HepG2 (cell line): Measurements from ENCODE around the gene PUM1. TPM values are rescaled to one million over a fixed set of nuclear protein-coding genes. Genes with fewer than 3 reads are reported as not detected.

ENCODE experiments used
- ATAC-seq: fragments of 200-7000 bp; cut with Tn5 transposase; 3 replicates; pipeline ENCODE4 v1.9.1; 2020; ENCODE audit warnings: mild to moderate bottlenecking, moderate library complexity
- BruUV-seq: library from RNA; stranded (reverse); fragments of 400-500 nt; replicated peaks from 2 replicates; lab custom pipeline; 2021; lab: Mats Ljungman, UMichigan
- CTCF ChIA-PET: fragments of 300-600 bp; formaldehyde crosslinking; extraction: SDS; loops from one replicate; lab custom pipeline; 2021; ENCODE audit warnings: low total read pairs, inconsistent platforms, low intra/inter-chr PET ratio; lab: Yijun Ruan, JAX
- POLR2A ChIA-PET: fragments of 350-600 bp; sonication (Branson Sonifier 250); formaldehyde crosslinking; loops from one replicate; lab custom pipeline; 2020; ENCODE audit warnings: antibody characterized with exemption, inconsistent platforms; lab: Yijun Ruan, JAX
- DNase-seq: peaks from one replicate; pipeline ENCODE4 v3.0.0-alpha.2; 2015; ENCODE audit warnings: low spot score
- FAIRE-seq: peaks from 3 replicates; lab custom pipeline; 2011; peaks lifted over from hg19 to GRCh38; lab: Jason Lieb, UNC
- H2AFZ ChIP-seq: one replicate; pipeline ENCODE4 v1.6.1; 2011; ENCODE audit warnings: low read length, inconsistent platforms
- H3K27ac ChIP-seq: fragments of 300-600 bp; 3 replicates; pipeline ENCODE4 v1.8.0; 2011; ENCODE audit warnings: mixed run types, mild to moderate bottlenecking, mixed read lengths, low read length, inconsistent platforms; ENCODE audit not compliant: insufficient read depth; ENCODE audit errors: extremely low read length
- H3K27me3 ChIP-seq, 2 experiments: fragments of 200-600 bp in 1 of 2; 2 replicates in 1 of 2; 3 replicates in 1 of 2; pipeline versions ENCODE4 v1.6.0 to v1.8.0; 2011; ENCODE audit warnings: low read length in 2 of 2, mild to moderate bottlenecking in 2 of 2, moderate library complexity in 2 of 2, inconsistent platforms in 1 of 2; ENCODE audit not compliant: insufficient read depth in 2 of 2, control insufficient read depth in 1 of 2
- H3K36me3 ChIP-seq, 2 experiments: fragments of 200-600 bp in 1 of 2; replicated peaks in 1 of 2; 2 replicates in 1 of 2; 3 replicates in 1 of 2; pipeline versions ENCODE4 v1.5.1 to v1.8.0; 2011; ENCODE audit warnings: low read length in 2 of 2, inconsistent platforms in 1 of 2; ENCODE audit not compliant: insufficient read depth in 2 of 2, control insufficient read depth in 1 of 2
- H3K4me1 ChIP-seq: 2 replicates; pipeline ENCODE4 v1.5.1; 2012; ENCODE audit warnings: low read length, inconsistent platforms; ENCODE audit not compliant: insufficient read depth
- H3K4me2 ChIP-seq: 2 replicates; pipeline ENCODE4 v1.6.0; 2011; ENCODE audit warnings: low read depth, low read length, inconsistent platforms
- H3K4me3 ChIP-seq, 3 experiments: fragments of 200-600 bp in 1 of 3; sonication (generic), shearing (Covaris generic) in 1 of 3; replicated peaks in 1 of 3; 2 replicates each; pipeline ENCODE4 v1.5.1; 2011 to 2016; ENCODE audit warnings: low read length in 3 of 3, inconsistent platforms in 2 of 3, low read depth in 2 of 3, mild to moderate bottlenecking in 2 of 3, control low read depth in 1 of 3, mixed read lengths in 1 of 3; ENCODE audit not compliant: insufficient read depth in 1 of 3
- H3K79me2 ChIP-seq: one replicate; pipeline ENCODE4 v1.6.1; 2011; ENCODE audit warnings: low read length, inconsistent platforms; ENCODE audit not compliant: insufficient read depth
- H3K9ac ChIP-seq: 2 replicates; pipeline ENCODE4 v1.6.0; 2011; ENCODE audit warnings: mild to moderate bottlenecking, low read depth, low read length, inconsistent platforms; ENCODE audit not compliant: insufficient read depth
- H3K9me3 ChIP-seq: 2 replicates; pipeline ENCODE4 v1.5.1; 2012; ENCODE audit warnings: mild to moderate bottlenecking, low read length
- H4K20me1 ChIP-seq: 2 replicates; pipeline ENCODE4 v1.6.0; 2011; ENCODE audit warnings: inconsistent platforms, mild to moderate bottlenecking, low read length, moderate library complexity; ENCODE audit not compliant: insufficient read depth
- BRF2 ChIP-seq: sonication (generic); formaldehyde crosslinking; IDR thresholded peaks from 2 replicates; pipeline ENCODE4 v1.8.1; 2022; ENCODE audit warnings: mild to moderate bottlenecking, missing genetic modification reagents
- CENPT ChIP-seq: sonication (generic); formaldehyde crosslinking; IDR thresholded peaks from 2 replicates; pipeline ENCODE4 v1.8.0; 2022; ENCODE audit warnings: low read depth, mild to moderate bottlenecking, moderate library complexity, missing genetic modification reagents
- HCFC1 ChIP-seq: fragments of 150-350 bp; IDR thresholded peaks from 2 replicates; pipeline ENCODE4 v1.6.1; 2014; ENCODE audit warnings: low read depth, low read length
- MYNN ChIP-seq: sonication (generic); formaldehyde crosslinking; IDR thresholded peaks from 2 replicates; pipeline ENCODE4 v1.4.0; 2020; ENCODE audit warnings: mild to moderate bottlenecking, low read depth, missing genetic modification reagents
- PTBP1 ChIP-seq: fragments of 200-400 bp; formaldehyde crosslinking; IDR thresholded peaks from 2 replicates; pipeline ENCODE4 v1.6.1; 2018; ENCODE audit warnings: low read length, low read depth; ENCODE audit not compliant: poor library complexity, severe bottlenecking
- SSRP1 ChIP-seq: IDR thresholded peaks from 2 replicates; pipeline ENCODE4 v1.6.1; 2016; ENCODE audit warnings: control low read depth
- ZFYVE20 ChIP-seq: sonication (generic); formaldehyde crosslinking; IDR thresholded peaks from 2 replicates; pipeline ENCODE4 v1.8.0; 2023; ENCODE audit warnings: low read depth, mild to moderate bottlenecking, moderate library complexity, missing genetic modification reagents, borderline replicate concordance
- WGBS: methylation state at CpG from one replicate; pipeline ENCODE4 v1.1.6; 2017; ENCODE audit warnings: low lambda C conversion rate; 5-methylcytosine and 5-hydroxymethylcytosine counted together
- in situ Hi-C: cut with HindIII; loops from 2 replicates; pipeline ENCODE4 v1.10.0; 2017; ENCODE audit warnings: low pct_unique_long_range_greater_than_20kb; ENCODE audit not compliant: extremely low pct_ligation_motif_present
- intact Hi-C: fragments of 100-400 bp; cut with micrococcal nuclease; formaldehyde crosslinking; loops from one replicate; pipeline ENCODE4 v1.10.0; 2022; ENCODE audit not compliant: unreplicated experiment
- polyA plus RNA-seq, 8 experiments: library from polyadenylated mRNA; depleted of rRNA in 3 of 8; stranded (reverse) in 7 of 8; unstranded in 1 of 8; fragments of >200 nt; fragmentation: Illumina TruSeq in 4 of 8; extraction: Trizol in 4 of 8; gene quantifications; 2 replicates each; pipeline versions ENCODE4 v1.2.1 to v1.2.3, GENCODE V29; 2011 to 2016; ENCODE audit warnings: low read depth in 4 of 8, missing spikeins in 1 of 8, mixed read lengths in 1 of 8; ENCODE audit not compliant: insufficient read depth in 1 of 8
- total RNA-seq, 5 experiments: library from RNA; depleted of rRNA; stranded (reverse); fragments of >200 nt; fragmentation: Illumina TruSeq; extraction: Trizol; gene quantifications; 2 replicates each; pipeline ENCODE4 v1.2.3, GENCODE V29; 2016; ENCODE audit warnings: low read depth in 1 of 5
- TF ChIP-seq, protein P1 (sequence below): sonication (generic); formaldehyde crosslinking; IDR thresholded peaks from 2 replicates; pipeline ENCODE4 v1.4.0; 2020; ENCODE audit warnings: missing genetic modification reagents

Gene PUM1
- total and polyA plus RNA-seq, 2 of the 13 experiments (the other 11 are each of a cell fraction or from before 2014, with no cell fraction given): 64.7 to 91.0 TPM

GRCh38 chr1:30899577-30900389, 165.7 kb downstream of the PUM1 start (continued):
- TF ChIP-seq, protein P1, sequence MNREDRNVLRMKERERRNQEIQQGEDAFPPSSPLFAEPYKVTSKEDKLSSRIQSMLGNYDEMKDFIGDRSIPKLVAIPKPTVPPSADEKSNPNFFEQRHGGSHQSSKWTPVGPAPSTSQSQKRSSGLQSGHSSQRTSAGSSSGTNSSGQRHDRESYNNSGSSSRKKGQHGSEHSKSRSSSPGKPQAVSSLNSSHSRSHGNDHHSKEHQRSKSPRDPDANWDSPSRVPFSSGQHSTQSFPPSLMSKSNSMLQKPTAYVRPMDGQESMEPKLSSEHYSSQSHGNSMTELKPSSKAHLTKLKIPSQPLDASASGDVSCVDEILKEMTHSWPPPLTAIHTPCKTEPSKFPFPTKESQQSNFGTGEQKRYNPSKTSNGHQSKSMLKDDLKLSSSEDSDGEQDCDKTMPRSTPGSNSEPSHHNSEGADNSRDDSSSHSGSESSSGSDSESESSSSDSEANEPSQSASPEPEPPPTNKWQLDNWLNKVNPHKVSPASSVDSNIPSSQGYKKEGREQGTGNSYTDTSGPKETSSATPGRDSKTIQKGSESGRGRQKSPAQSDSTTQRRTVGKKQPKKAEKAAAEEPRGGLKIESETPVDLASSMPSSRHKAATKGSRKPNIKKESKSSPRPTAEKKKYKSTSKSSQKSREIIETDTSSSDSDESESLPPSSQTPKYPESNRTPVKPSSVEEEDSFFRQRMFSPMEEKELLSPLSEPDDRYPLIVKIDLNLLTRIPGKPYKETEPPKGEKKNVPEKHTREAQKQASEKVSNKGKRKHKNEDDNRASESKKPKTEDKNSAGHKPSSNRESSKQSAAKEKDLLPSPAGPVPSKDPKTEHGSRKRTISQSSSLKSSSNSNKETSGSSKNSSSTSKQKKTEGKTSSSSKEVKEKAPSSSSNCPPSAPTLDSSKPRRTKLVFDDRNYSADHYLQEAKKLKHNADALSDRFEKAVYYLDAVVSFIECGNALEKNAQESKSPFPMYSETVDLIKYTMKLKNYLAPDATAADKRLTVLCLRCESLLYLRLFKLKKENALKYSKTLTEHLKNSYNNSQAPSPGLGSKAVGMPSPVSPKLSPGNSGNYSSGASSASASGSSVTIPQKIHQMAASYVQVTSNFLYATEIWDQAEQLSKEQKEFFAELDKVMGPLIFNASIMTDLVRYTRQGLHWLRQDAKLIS: no peak
- TF ChIP-seq SSRP1 (CRISPR knock-in tag) (no peak), ZFYVE20 (CRISPR knock-in tag) (no peak)
- TF ChIP-seq, all 625 proteins: peak for 0

DNA sequence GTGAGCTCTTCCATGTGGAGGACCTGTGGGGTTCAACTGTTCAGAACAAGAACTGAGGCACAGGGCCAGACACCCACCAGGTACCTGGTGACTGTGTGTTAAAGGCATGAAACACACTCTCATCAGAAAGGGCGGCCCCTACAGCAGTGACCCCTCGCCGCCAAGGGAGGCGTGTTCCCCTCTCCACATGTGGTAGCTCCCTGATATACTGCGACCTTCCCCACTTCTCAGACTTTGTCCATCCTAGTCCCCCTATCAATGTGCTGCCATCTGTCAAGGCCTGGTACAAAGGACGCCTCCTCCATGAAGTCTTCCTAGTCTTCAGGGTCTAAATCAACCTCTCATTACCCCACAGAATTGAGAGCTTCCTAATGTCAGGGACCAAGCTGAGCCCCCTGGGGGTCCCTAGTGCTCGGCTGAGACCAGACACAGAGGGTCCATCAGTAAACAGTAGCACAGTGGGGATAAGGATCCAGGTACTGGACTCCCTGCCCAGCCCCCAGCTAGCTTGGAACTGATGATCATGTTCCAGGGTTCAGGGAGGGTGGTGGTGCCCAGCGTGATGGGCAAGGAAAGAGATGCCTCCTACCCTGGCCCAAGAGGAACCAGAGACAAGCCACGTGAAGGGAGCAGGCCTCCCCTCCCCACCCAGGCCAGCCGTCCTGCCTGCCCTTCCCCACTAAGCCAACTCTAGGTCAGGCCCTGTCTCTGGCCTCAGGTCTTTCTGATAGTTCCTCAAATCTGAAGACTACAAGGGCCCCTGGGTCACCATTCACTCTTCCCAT, 167.3 kb downstream of the PUM1 start:
- POLR2A ChIA-PET: no interaction called here
- no peak for FAIRE-seq
- CTCF ChIA-PET: no interaction called here

More for the DNA sequence above, 167.3 kb downstream of the PUM1 start:
- Histone ChIP-seq H3K4me3 (no peak overlapping the region), H3K79me2 (no peaks in the 10 kb centered on the region), H4K20me1 (no peaks in the 10 kb centered on the region), H3K9ac (no peak overlapping the region), H3K4me2 (no peak overlapping the region), H3K9me3 (no peaks in the 10 kb centered on the region), H3K27me3 (peaks cover 2 to 4% of the 10 kb centered on the region in 2 experiments; a peak in 2 of 5 replicates), H3K36me3 (no peaks in the 10 kb centered on the region), H3K27ac (no peak overlapping the region), H2AFZ (no peak overlapping the region), H3K4me1 (peaks cover 23% of the 10 kb centered on the region)
- no TSS peak for BruUV-seq
- TF ChIP-seq HCFC1: no peak
- TF ChIP-seq PTBP1: no peak
- no peak for TF ChIP-seq MYNN (CRISPR knock-in tag)
- no peak for TF ChIP-seq BRF2 (CRISPR knock-in tag)
- no peak for TF ChIP-seq CENPT (CRISPR knock-in tag)
- no peak for ATAC-seq
- intact Hi-C loops: no loop called here
- DNase-seq: no peak
- in situ Hi-C loops: no loop called here
- WGBS: 29% methylated on average over 7 of the region's 10 CpGs
